Natural killer cell treated with Interleukin-12 subunit alpha and Interleukin-12 subunit beta and Interleukin-15 and Interleukin-18, amount 100 ng/mL, for 72 hours (primary cell): ENCODE data around the gene MED8. TPM values are rescaled to one million over a fixed set of nuclear protein-coding genes. Genes with fewer than 3 reads are reported as not detected.
"Not testable (repeated sequence)": the region's sequence is repeated elsewhere in the genome, so short reads cannot be mapped to it uniquely, and the experiment has no call there.

Source experiments
- ATAC-seq, 2 donors: fragments of 150-1000 bp; cut with Tn5 transposase in 1 of 2; sonication (Bioruptor Pico), chemical (Tn5 transposase) in 1 of 2; 2 replicates each; pipeline ENCODE4 v1.10.0; 2021
- DNase-seq: peaks from one replicate; pipeline ENCODE4 v3.0.0; 2022; ENCODE audit warnings: low spot score
- H3K27ac Mint-ChIP-seq, 2 donors: 1 replicate in 1 of 2; 2 replicates in 1 of 2; pipeline ENCODE4 v1.8.0; 2022; ENCODE audit warnings: mixed read lengths in 2 of 2, mild to moderate bottlenecking in 1 of 2, moderate library complexity in 1 of 2
- H3K27me3 Mint-ChIP-seq, 2 donors: 1 replicate in 1 of 2; 2 replicates in 1 of 2; pipeline ENCODE4 v1.8.0; 2022; ENCODE audit warnings: mixed read lengths in 2 of 2
- H3K36me3 Mint-ChIP-seq: one replicate; pipeline ENCODE4 v1.8.0; 2022; ENCODE audit warnings: mixed read lengths
- H3K4me1 Mint-ChIP-seq, 2 donors: 1 replicate in 1 of 2; 2 replicates in 1 of 2; pipeline ENCODE4 v1.8.0; 2022; ENCODE audit warnings: low read depth in 2 of 2, mixed read lengths in 2 of 2, mild to moderate bottlenecking in 1 of 2
- H3K4me3 Mint-ChIP-seq: one replicate; pipeline ENCODE4 v1.8.0; 2022; ENCODE audit warnings: mixed read lengths
- H3K9me3 Mint-ChIP-seq: 2 replicates; pipeline ENCODE4 v1.8.0; 2022; ENCODE audit warnings: mixed read lengths
- total RNA-seq, 2 donors: library from RNA; stranded (reverse); gene quantifications; one replicate each; pipeline ENCODE4 v1.2.3, GENCODE V29; 2022

The MED8 gene
- total RNA-seq, 2 donors from 2014 or later, result 42.6 to 57.9 TPM

DNA sequence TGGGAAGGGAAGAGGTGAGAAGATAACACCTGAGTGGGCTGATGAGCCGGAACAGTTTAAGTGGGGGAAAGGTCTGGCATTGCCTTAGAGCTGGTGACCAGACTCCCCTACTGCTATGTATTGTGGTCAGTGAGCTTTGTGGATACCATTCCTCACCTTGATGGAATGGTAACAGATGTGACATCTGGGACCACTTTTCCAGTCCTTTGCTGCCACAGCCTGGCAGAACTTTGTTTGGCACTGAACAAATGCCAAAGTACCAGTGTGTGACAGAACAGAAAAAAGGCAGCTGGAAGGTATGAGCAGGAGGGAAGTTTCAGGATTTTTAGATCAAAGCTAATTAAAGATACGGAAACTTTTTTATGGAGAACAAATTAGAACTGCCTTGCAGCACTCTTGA lies 6.2 kb downstream of the MED8 start:
- DNase-seq (no peak), ATAC-seq (no peak)
- peaks cover 30% of the 10 kb centered on the region for H3K36me3 Mint-ChIP-seq
- H3K27me3 Mint-ChIP-seq, result no peaks in the 10 kb centered on the region
- no peaks in the 10 kb centered on the region for H3K9me3 Mint-ChIP-seq
- peaks cover 15 to 17% of the 10 kb centered on the region in 2 donors for H3K4me1 Mint-ChIP-seq
- H3K27ac Mint-ChIP-seq, result no peak overlapping the region
- no peak overlapping the region for H3K4me3 Mint-ChIP-seq

DNA sequence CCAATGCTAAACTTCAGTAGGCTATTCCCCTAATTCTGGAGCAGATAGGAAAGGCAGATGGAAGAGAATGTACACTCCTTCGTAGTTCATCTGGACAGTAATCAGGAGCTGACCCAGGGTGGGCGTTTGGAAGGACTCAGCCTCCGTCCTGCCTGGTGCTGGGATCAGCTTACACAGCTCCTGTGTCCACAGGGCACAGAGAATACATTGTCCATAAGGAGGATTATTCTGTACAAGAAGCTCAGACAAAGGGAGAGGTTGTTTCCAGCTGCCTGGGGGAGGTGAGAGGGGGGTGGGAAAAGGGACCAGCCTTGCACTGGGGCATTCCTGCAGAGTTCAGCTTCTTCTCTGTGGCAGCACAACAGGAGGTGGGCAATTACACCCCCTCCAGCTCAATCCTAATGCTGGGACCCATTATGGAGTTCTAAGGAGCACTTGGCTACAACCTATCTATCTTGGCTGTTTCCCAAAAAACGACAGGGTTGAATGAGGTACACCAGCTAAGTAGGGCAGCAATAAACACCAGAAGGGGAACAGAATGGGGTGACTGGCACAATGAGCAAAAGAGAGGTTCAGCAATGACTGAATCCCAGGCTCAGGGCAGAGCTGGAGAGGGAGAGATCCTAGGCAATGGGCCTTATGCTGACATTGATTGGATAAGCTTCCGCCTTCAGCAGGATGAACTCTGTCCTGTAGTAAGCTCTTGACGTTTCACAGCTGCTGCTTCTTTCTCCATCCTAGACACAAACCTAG lies 7.4 kb downstream of the MED8 start:
- peaks cover 5 to 8% of the 10 kb centered on the region in 2 donors for H3K4me1 Mint-ChIP-seq
- no peak for DNase-seq
- H3K36me3 Mint-ChIP-seq, result peaks cover 28% of the 10 kb centered on the region
- ATAC-seq, result no peak
- no peaks in the 10 kb centered on the region for H3K27me3 Mint-ChIP-seq
- no peak overlapping the region for H3K4me3 Mint-ChIP-seq
- no peak overlapping the region for H3K27ac Mint-ChIP-seq
- H3K9me3 Mint-ChIP-seq, result no peaks in the 10 kb centered on the region

DNA sequence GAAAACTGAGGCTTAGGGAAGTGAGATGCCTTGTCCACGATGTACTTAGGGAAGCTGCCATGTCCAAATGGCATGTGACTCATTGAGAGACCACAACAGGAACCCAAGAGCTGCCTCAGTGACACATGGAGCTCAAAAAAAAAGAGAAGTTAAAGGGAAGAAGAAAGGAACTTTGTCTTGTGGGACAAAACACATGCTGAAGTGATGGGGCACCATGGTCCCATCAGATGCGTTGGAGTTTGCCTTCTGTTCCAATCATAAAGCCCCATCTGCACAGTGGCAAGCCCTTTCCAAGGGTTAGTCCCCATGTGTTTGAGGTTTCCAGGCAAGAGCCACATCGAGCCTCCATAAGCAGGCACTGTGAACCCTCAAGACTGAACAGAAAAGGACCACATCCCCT lies 8.0 kb downstream of the MED8 start:
- peaks cover 5 to 9% of the 10 kb centered on the region in 2 donors for H3K4me1 Mint-ChIP-seq
- no peaks in the 10 kb centered on the region for H3K27me3 Mint-ChIP-seq
- no peak for ATAC-seq
- H3K4me3 Mint-ChIP-seq, result no peak overlapping the region
- H3K36me3 Mint-ChIP-seq, result peaks cover 23% of the 10 kb centered on the region
- no peak overlapping the region for H3K27ac Mint-ChIP-seq
- no peaks in the 10 kb centered on the region for H3K9me3 Mint-ChIP-seq
- DNase-seq, result no peak

DNA sequence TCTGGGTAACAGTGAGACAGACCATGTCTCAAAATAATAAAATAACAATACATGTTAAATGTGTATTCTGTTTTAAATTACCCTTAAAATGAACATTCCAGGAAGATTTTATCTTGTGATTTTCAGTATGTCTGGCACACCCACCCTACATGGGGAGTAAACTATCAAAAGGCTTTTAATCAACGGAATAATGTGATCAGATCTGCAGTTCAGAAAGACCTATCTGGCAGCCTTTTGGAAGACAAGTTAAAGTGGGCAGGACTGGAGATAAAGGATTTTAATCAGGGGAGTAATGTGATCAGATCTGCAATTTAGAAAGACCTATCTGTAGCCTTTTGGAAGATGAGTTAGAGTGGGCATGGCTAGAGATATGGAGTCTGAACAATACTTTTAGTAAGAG lies 10.1 kb downstream of the MED8 start:
- no peak overlapping the region for H3K27ac Mint-ChIP-seq
- no peak for ATAC-seq

DNA sequence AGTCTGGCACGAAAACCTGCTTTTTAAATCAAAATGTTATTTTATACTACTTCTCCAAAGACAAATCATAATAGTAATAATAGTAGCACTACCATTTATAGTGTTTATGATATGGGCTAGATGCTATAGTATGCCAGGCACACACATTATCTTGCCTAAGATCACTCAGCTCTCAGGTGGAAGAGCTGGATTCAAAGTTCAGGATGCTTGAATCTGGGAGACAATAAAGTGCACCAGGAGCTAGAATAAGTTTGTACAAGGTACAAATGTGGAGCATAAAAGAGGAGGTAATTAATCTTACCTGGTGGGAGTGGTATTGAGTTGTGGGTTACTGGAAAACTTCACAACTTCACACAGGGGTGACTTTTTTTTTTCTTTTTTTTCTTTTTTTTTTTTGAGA lies 11.8 kb downstream of the MED8 start:
- H3K27ac Mint-ChIP-seq, result no peak overlapping the region
- no peaks in the 10 kb centered on the region for H3K27me3 Mint-ChIP-seq
- H3K9me3 Mint-ChIP-seq, result no peaks in the 10 kb centered on the region
- H3K4me1 Mint-ChIP-seq, result peaks cover 5 to 8% of the 10 kb centered on the region in 2 donors
- DNase-seq (no peak), ATAC-seq (no peak)
- H3K36me3 Mint-ChIP-seq, result peaks cover 5% of the 10 kb centered on the region
- no peak overlapping the region for H3K4me3 Mint-ChIP-seq

More for the DNA sequence above, 10.1 kb downstream of the MED8 start:
- no peaks in the 10 kb centered on the region for H3K9me3 Mint-ChIP-seq
- no peak for DNase-seq
- H3K27me3 Mint-ChIP-seq, result no peaks in the 10 kb centered on the region
- H3K4me1 Mint-ChIP-seq, result peaks cover 5 to 8% of the 10 kb centered on the region in 2 donors
- peaks cover 14% of the 10 kb centered on the region for H3K36me3 Mint-ChIP-seq
- H3K4me3 Mint-ChIP-seq, result no peak overlapping the region

DNA sequence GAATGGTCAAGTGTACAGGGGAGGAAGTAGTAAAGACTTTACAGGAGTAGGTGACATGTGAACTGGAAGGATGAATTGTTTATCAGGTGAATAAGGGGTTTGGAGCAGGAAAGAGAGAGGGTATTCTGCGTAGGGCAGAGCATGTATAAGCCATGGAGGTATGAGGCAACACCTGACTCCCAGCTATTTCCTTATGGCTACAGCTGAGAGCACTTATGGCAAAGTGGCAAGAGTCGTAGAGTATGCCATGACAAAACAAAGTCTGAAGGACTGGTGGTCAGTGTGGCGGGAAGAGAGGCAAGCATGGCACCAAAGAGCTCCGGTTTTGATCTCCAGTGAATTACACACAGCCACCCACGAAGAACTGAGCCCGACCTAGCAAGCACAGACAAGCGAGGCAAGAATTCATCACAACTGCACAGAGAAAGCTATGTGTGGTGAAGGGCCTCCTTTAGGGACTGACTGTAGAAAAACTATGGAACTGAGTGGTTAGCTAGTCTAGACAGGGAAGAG lies 12.8 kb downstream of the MED8 start:
- Mint-ChIP-seq H3K27ac (no peak overlapping the region), H3K27me3 (no peaks in the 10 kb centered on the region), H3K36me3 (peaks cover 5% of the 10 kb centered on the region), H3K4me3 (no peak overlapping the region), H3K9me3 (no peaks in the 10 kb centered on the region), H3K4me1 (peaks cover 5 to 8% of the 10 kb centered on the region in 2 donors)
- DNase-seq (no peak), ATAC-seq (no peak)

DNA sequence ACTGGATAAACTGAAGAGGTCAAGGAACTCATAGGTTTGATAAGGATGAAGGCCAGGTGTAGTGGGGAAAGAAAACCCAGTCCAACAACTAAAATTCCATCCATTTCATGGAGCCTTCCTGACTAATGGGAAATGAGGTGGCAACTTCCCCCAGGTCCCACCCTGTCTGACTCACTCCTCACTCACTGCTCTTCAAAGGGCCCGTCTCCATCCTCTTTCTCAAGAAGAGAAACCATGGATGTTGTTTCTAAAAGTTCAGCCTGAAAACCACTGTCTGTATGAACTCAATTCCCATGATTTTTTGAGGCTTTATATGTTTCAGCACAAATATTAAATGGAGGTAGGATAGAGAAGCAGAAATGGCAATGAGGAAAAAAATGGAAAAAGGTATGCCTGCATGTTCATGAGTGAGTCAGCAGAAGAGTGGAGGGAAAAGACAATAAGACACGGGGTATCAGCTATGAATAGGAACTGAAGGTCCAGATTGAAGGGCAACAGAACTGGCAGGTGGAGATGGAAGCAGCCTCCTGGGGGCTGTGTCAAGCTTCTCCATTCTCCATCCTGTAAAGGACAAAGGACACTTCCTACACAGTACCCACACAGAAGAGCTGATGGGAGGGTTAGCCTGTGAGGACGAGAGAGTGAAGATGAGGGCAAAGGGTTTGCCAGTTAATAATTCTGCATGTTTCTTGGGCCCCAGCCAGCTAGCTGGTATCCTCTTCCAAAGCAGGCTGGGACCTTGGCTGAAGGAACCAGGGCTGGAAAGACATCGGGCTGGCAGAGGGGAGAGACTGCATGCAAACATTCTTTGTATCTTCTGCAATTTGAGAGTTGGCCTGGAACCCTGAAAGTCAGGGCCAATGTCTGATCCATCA lies 16.3 kb downstream of the MED8 start:
- no peak overlapping the region for H3K27ac Mint-ChIP-seq

DNA sequence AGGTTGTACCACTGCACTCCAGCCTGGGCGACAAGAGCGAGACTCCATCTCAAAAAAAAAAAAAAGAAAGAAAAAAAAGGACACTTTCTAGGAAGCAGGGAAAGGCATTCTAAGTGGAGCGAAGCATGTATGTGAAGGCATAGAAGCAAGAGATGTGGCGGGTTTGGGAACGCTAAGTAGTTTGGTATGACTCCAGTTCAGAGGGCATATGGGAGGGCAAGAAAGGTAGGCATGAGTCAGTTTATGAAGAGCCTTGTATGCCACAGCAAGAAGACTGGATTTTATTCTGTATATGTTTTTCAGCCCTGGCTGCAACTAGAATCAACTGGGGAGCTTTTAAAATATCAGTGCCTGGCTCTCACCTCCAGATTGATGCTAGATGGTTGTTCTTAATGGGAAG lies 17.4 kb downstream of the MED8 start:
- Mint-ChIP-seq H3K4me3 (no peak overlapping the region), H3K27ac (no peak overlapping the region), H3K4me1 (peaks cover 14 to 15% of the 10 kb centered on the region in 2 donors), H3K9me3 (no peaks in the 10 kb centered on the region), H3K27me3 (no peaks in the 10 kb centered on the region), H3K36me3 (no peaks in the 10 kb centered on the region)
- no peak for ATAC-seq
- DNase-seq, result no peak

More for the DNA sequence above, 16.3 kb downstream of the MED8 start:
- no peak overlapping the region for H3K4me3 Mint-ChIP-seq
- ATAC-seq, result no peak
- H3K9me3 Mint-ChIP-seq, result no peaks in the 10 kb centered on the region
- no peaks in the 10 kb centered on the region for H3K27me3 Mint-ChIP-seq
- H3K4me1 Mint-ChIP-seq, result peaks cover 12% of the 10 kb centered on the region in 2 donors
- no peaks in the 10 kb centered on the region for H3K36me3 Mint-ChIP-seq
- no peak for DNase-seq

DNA sequence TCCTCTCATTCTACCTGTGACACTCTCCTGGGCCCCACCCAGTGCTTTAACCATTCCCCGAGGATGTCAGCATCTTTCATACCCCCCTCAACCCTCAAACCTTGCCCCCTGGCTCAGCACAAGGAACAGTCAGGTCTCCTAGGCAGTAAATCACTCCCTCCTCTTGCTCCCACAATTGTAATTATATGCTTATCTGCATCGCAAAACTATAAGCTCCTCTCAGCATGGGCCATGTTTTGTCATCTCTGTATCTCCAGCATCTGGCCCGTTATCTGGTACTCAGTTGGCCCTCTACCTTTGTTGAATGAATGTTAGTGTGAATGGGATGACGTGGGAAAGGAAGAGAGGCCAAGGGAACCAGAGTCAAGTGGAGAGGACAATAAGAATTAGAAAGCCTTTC lies 19.0 kb downstream of the MED8 start:
- H3K4me1 Mint-ChIP-seq, result peaks cover 22 to 23% of the 10 kb centered on the region in 2 donors
- DNase-seq, result no peak
- H3K27me3 Mint-ChIP-seq, result no peaks in the 10 kb centered on the region
- ATAC-seq, result no peak
- H3K36me3 Mint-ChIP-seq, result no peaks in the 10 kb centered on the region
- H3K4me3 Mint-ChIP-seq, result peak overlapping the region; percentile 46
- peak overlapping the region in 1 of 2 donors; percentile 38 for H3K27ac Mint-ChIP-seq
- H3K9me3 Mint-ChIP-seq, result no peaks in the 10 kb centered on the region

DNA sequence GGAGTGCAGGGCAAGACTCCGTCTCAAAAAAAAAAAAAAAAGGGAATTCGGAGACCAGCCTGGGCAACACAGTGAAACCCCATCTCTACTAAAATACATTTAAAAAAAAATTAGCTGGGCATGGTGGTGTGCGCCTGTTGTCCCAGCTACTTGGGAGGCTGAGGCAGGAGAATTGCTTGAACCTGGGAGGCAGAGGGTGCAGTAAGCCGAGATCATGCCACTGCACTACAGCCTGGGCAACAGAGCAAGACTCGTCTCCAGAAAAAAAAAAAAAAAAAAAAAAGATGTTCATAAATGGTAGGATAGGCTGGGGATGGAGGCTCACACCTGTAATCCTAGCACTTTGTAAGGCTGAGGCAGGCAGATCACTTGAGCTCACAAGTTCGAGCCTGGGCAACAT lies 19.8 kb downstream of the MED8 start:
- not testable (repeated sequence) for ATAC-seq, H3K9me3 Mint-ChIP-seq, H3K4me3 Mint-ChIP-seq

DNA sequence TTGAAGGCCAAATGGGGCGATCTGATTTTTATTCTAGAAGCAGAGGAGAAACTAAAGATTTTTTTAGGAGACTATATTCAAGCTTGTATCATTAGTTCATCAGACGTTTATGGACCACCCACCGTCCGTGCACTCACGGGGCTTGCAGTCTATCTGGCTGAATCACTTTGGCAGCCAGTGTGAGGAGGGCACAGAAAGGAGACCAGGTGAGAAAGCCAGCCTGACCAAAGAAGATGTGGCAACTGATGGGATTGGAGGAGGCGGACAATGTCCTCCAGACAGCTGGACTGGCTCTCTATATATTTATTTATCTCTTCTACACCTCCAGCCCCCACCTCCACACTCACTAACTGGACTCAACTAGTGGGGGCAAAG lies 21.0 kb downstream of the MED8 start:
- no peaks in the 10 kb centered on the region for H3K27me3 Mint-ChIP-seq
- ATAC-seq, result no peak
- H3K27ac Mint-ChIP-seq, result peak overlapping the region; percentile 84 to 88
- DNase-seq, result no peak
- H3K36me3 Mint-ChIP-seq, result peaks cover 7% of the 10 kb centered on the region
- H3K4me3 Mint-ChIP-seq, result peak overlapping the region; percentile 94
- no peaks in the 10 kb centered on the region for H3K9me3 Mint-ChIP-seq
- H3K4me1 Mint-ChIP-seq, result peaks cover 40 to 42% of the 10 kb centered on the region in 2 donors

More for the DNA sequence above, 19.8 kb downstream of the MED8 start:
- not testable (repeated sequence) for H3K27ac Mint-ChIP-seq, H3K27me3 Mint-ChIP-seq, H3K36me3 Mint-ChIP-seq, DNase-seq
- H3K4me1 Mint-ChIP-seq, result peaks cover 30% of the 10 kb centered on the region in 2 donors

DNA sequence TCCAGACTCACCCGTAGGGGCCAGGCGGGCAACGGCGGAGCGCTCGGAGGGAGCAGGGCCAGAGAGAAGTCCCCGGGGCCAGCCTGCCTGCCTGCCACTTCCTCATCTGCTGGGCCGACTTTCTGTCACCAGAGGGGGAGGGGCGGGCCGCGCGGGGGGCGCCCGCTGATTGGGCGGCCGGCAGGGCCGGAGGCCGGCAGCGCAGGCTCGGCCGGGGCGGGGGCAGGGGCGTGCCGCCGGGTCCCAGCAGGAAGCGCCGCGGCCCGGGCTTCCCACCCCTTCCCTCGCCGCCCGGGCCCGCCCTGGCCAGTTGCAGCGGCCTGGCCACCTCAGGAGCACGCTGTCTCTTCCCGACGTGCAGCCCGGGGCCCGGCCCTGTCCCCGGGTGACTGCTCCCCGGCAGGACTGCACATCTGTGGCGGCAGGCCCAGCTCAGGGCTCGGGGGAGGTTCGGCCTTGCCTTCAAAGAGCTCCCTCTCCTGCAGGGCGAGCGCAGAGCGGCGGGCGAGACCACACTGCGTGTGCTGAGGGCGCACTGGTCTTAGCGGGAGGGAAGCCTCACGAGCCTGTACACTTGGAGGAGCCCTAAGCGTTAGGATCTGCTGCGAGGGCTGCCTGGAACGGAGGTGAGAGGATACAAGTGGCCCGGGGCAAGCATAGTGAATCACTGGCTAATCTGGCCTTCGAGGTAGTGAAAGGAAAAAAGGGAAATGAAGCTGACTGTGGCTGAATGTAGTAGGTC lies 21.5 kb downstream of the MED8 start, which contains the start of gene ELOVL1:
TSS of gene ELOVL1 (minus strand) at position 108 of the 742 bp plus-strand sequence. CDS start 2,402 bp downstream, outside the sequence.
- H3K9me3 Mint-ChIP-seq, result no peaks in the 10 kb centered on the region
- H3K27ac Mint-ChIP-seq, result peak within 1 kb of the TSS; percentile 84 to 88
- peak within 1 kb of the TSS; percentile 94 for H3K4me3 Mint-ChIP-seq
- ATAC-seq, result peak; percentile 93 to 97
- H3K36me3 Mint-ChIP-seq, result peaks cover 8% of the 10 kb centered on the region
- no peaks in the 10 kb centered on the region for H3K27me3 Mint-ChIP-seq
- peak; percentile 94 for DNase-seq
- peaks cover 42 to 45% of the 10 kb centered on the region in 2 donors for H3K4me1 Mint-ChIP-seq
